GM19324 (cell line): ENCODE results near the gene NELFA.
A peak's percentile ranks its signal among the peaks of the same experiment; 100 is the strongest.

Experiments used
- ATAC-seq: cut with Tn5 transposase; IDR thresholded peaks from one replicate; pipeline ENCODE4 v1.9.1; 2021; ENCODE audit warnings: mild to moderate bottlenecking, moderate library complexity; ENCODE audit not compliant: unreplicated experiment, low FRiP score

The NELFA gene

DNA sequence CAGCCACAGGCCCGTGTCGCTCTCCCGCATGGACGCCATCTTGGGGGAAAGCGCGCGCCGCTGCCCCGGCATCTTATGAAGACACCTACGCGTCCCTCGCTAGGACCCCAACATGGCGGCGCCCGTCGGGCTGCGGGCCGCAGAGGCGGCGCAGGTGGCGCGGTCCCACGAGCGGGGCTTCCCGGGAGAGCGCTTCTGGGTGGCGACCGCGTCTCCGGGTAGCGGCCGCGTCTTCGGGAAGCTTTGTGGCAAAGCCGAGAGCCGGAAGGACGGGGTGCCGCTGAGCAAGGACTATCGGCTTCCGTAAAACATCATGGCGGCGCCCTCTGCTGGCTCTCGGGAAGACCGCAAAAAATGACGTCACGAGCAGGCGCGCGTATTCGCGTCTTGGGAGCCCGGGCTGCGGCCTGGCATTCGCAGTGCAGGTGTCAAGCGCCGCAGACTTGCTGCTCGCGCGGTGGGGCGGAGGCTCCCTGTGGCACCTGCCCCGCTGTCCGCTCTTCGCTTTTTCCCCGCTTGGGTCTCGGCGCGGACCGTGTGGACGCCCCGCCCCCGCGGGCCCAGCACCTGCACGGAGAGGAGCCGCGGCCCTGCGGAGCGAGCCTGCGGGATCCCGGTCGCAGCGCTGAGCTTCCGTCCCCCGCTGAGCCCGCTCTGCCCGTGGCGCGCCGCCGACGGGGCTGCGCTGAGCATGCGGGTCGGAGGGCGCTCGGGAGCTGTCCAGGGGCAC, at the start of gene NELFA:
TSS of gene NELFA (minus strand) at position 54 of the 730 bp plus-strand sequence. CDS start at position 39, 15 bp downstream.
- ATAC-seq: peak; percentile 91

DNA sequence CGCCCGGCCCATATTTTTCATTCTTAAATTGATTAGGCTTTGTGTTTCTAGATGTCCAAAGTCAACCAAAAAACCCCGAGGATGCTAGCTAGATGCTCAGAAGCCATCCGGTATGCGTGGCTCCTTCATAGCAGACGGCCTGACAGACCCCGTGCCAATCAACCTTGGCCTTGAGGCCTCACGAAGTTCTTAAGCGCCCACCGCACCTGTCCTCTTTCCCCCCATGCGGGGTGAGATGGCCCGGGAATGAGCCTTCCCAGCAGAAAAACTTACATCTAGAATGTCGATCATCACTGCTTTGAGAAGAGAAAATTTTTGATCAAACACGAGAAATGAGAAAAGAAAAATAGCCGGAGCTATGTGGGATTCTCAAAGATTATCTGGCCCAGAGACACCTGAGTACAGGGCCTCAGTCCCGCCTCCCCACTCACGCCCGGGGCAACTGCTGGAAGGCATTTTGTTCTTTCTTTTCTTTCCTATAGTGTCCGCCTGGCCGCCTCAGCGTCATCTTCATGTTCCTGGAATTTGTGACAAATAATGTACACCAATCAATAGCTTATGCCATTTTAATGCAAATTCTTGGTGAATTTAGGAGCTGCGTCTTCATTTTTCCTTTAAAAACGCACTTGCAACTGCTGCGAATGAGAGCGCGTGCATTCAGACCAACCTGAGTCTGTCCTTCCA, 48.8 kb upstream of the NELFA start:
- ATAC-seq: no peak

DNA sequence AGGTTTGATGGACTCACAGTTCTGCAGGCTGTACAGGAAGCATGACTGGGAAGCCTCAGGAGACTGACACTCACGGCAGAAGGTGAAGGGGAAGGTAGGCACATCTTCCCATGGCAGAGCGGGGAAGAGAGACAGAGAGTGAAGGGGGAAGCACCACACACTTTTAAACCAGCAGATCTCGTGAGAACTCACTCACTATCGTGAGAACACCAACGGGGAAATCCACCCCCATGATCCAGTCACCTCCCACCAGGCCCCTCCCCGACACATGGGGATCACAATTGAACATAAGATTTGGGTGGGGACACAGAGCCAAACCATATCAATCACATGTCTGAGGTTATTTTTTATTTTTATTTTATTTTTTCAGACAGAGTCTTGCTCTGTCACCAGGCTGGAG, 45.4 kb upstream of the NELFA start:
- no peak for ATAC-seq

DNA sequence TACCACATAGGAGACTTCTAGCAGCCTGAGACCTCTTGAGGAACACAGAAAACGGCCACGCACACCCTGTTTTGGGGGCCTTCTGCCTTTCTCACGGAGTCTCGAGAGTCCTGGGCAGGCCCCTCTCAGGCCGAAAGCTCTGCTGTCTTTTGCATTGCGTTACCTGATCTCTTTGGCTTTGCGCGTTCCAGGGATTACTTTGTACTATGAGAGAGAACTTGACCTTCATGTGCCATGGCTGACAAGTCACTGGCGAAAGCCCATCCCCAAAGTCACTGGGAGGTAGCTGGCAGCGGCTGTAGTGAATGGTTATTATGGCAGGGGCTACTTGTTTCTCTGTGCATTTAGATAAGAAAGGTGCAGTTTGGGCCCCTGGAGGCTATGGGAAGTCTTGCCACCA, 42.3 kb upstream of the NELFA start:
- ATAC-seq: no peak

DNA sequence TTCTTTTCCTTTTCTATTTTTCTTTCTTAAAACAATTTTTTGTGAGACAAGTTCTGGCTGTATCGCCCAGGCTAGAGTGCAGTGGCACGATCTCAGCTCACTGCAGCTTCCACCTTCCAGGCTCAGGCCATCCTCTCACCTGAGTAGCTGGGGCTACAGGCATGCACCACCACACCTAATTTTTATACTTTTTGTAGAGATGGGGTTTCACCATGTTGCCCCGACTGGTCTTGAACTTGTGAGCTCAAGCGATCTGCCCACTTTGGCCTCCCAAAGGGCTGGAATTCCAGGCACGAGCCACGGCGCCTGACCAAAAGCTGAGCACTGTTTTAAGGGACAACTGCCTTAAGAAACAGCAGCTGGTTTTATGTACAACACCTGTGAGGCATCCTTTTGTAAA, 41.0 kb upstream of the NELFA start:
- ATAC-seq: no peak

DNA sequence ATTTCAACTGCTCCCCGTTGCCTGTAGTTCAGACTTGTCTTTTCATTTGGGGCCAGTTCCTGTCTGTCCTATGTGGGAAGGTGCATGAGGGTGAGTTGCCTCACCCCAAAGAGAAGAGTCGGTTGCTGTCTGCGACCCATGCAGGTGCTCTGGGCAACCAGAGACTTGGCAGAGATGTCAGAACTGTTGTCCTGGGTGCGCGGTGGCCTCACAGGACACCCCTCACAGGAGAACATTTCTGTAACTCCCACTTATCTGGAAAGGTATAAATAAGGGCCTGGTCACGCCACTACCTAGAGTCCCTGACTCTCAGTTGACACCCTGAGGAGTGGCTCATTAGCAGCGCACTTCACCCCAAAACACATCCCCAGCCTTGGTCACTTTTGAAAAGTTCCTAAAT, 40.6 kb upstream of the NELFA start:
- no peak for ATAC-seq

DNA sequence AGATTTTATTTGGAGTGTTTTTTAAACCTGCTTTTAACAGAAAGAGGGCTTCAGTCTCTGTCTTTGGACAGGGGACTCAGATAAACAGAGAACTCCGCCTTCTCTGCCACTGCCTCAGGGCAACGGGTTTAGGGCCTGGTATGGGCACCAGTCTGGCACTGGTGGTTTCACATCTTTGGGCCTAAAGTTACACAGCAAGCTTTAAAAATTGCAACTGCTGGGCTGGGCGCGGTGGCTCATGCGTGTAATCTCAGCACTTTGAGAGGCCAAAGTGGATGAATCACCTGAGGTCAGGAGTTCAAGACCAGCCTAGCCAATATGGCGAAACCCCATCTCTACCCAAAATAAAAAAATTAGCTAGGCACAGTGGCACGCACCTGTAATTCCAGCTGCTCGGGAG, 40.1 kb upstream of the NELFA start:
- ATAC-seq: no peak

DNA sequence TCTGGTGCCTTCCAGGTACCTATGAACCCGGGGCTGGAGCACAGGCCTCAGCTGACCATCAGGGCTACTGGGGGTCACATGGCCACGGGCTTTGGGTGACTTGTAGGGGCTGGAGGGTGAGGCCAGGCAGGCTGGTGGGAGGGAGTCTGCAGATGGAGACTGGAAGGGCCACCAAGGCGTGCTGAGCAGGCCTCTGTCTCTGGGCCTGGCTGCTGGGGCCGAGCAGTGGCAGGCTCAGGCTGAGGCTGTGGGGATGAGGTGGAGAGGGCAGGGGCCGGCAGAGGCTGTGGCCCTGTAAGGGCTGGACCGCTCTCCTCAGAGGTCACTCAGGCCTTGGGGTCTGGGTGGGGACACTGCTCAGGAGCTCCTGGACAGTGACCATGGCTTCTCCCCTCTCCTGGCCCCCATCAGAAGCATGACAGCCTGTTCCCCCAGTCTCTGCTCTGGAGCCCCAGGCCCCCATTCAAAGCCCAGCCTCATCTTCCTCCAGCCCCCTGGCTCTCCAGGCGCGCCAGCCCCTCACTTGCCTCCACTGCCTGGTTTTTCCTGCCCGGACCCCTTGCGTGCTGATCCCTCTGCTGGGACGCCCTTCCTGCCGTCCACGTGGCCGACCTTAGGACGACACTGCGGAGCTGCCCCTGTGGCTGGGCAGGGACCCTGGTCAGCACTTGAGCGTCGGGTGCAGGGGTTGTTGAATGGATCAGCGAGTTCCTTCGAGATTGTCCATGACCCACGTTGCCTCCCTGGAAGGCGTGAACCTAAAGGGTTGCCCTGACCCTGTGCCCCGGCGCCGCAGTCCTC, 39.2 kb upstream of the NELFA start:
- no peak for ATAC-seq

DNA sequence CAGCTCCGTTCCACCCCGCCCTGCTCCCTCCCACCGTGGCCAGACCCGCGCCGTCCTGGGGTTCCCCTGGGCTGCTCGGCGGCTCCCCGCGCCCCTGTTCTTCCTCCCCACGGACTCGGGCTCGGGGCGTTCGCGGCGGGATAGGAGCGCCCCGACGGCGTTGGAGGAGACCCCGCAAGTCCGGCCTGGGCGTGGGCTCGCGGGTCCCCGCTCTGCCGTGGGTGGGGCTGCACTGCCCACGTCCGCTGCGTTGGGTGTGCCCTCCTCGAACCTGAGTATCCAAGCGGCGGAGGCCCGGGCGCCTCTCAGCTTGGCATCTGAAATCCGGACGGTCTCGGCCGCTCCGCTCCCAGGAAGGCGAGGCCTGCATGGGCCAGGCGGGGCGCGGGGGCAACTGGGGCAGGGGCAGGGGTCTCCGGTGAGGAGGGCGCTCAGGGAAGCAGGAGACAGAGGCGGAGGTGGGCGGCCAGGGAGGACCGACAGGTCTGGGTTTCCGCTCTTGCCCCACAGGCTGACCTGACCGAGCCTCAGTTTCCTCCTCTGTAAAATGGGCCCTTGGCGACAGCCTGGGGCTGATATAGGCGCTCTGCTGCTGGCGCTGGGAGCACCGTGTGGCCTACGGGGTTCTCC, 38.4 kb upstream of the NELFA start:
- ATAC-seq: no peak

DNA sequence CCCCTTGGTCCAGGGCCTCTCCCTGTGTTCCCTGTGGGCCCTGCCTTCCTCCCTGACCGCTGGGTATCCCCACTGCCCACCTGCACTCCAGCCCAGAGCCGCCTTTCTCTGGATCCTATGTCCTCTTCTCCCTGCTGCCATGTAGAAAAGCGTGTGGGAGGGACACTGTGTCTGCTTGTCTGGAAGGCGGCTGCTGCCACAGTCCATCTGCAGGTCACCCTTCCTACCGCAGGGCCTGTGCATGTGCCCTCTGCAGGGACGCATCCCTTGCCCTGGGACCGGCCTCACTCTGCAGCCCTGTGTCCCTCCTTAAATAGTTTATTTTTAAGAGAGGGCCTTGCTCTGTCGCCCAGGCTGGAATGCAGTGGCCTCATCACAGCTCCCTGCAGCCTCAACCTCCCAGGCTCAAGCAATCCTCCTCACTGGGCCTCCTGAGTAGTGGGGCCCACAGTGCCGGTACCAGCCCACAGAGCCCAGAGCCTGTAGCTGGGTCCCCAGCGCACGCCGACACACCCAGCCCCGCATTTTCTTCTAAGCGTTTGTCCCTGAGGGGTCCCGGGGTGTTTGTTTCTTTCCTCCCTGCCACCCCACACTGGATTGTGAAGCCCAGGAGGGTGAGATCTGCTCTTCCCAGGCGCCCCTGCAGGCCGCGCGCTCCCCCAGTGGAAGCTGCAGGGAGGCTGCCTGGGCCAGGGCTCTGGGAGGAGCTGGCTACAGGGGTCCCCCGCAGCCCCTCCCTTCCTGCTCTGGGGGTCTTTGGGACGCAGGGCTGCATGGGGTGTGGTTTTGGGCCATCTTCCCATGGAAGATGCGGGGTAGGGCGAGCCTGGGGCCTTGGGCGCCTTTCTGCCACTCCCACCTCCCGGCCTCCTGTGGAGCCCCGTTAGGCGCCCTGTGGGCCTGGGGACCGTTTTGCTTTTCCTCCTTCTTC, 37.5 kb upstream of the NELFA start:
- no peak for ATAC-seq

DNA sequence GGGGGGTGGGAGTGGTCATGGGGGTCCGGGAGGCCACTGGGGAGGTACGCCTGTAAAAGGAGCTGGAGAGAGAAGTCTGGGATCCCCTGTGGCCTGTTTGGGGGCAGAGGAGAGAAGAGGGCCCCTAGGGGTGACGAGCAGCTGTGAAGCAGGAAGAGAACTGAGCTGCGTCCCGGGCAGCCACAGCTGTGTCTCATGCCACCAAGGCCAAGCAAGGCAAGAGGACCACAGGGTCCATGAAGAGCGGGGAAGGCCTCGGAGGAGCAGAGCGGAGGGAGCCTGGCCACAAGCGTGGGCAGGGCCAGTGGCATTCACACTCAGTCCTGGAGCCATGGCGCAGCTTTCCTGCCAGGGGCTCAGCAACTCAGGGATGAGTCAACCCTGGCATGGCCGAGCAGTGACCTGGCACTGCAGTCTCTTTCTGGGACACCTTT, 36.8 kb upstream of the NELFA start:
- no peak for ATAC-seq

DNA sequence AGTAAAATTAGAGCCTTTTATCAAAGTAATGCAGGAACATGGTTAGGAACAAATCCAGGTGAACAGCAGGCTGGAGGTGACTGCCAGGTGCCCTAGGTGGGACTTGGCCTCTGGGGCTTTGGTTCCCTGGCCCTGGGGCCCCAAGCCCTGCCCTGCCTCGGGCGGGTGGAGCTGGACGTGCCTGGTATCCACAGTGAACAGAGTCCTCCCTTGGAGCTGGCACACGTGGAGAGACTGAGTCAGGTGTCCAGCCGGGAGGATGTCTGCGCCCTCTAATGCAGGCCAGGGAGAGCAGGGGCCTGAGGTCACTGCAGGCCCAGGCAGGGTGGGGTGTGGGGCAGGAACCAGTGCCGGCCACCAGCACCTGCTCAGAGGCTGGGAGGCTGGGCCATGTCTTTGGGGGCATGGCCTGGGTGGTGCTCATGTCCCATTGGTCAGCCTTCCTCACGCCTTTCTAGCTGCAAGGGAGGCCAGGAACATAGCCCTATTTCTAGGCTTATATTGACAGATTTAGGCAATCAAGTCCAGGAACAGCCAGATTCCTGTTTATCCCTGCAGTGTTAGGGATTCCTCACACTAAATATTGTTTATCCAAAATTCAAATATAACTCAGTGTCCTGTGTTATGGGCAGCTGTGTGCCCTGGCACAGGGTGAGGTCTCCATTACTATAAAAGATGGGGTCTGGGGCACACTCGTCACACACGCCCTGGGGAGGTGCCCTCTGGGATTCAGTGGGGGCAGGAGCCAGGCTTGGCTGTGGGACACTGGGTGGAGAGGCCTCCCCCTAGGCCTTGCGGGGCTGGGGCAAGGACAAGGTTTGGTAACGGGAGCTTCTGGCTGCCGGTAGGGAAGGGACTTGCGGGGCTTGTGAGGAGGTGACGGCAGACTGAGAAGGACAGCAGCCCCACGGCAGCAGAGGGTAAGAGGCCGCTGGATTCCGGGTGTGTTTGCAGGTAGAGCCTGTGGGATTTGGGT, 36.1 kb upstream of the NELFA start:
- ATAC-seq: no peak

DNA sequence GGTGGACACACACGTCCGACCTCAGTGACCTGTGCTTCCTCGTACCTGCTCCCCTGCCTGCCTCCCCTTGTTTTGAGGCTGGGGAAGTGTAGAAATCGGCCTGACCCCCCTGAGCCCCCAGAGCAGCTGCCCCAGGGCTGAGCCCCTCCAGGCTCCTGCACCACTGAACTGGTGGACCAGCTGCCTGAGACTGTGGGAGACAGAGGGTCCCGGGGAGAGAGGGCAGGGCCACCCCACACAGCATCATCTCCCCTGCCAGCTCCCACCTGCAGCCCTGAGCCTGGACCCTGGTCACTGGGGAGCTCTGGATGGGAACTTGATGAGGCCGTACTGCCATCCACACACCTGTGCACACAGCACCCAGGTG, 35.3 kb upstream of the NELFA start:
- no peak for ATAC-seq

DNA sequence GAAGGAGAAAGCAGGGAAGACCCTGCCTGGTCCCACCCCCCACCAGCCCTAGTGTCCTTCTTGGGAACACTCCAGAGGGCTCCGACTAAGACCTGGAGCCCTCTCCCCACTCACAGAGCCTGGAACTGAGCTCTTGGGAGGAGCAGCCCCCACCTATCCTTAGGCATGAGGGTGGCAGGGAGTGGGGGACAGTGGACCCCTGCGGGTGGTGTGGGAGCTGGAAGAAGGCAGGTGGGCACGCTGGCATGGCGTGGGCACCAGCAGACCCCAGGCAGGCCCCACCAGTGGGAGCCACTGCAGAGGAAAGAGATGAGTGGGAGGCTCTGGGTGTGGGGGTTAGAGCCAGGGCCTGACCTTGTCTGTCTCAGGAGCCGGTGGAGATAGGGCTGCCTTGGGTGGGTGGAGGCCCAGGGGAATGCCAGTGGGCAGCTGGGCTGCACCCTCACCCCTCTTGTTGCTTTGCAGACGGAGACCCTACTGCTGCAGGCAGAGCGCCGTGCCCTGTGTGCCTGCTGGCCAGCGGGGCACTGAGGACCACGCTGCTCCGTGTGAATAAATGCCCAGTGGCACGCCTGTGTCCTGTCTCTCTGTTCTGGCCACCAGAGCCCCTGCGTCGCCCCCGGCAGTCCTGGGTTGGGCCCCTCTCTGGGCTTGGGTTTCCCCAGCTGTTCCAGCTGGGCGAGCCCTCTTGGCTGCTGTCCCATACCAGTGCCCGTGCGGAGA, 34.8 kb upstream of the NELFA start:
- ATAC-seq: no peak

DNA sequence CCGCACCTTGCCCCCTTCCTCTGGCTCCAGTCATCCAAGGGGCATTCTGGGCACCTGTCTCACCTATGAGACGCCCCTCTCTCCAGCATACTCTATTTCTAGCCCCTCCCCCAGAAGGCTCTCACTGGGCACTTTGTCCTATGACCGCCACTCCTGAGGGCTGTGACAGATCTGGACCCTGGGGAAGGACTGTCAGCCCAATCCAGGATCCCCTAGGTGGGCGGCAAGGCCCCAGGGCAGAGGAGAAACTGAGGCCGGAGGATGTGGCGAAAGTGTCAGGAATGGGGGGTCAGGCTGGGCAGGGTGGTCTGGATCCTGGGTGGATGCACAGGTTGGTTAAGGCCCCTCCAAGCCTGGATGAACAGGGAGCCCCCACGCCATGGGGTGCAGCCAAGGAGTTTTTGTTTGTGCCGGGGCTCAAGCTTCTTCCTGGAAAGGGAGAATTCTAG, 34.2 kb upstream of the NELFA start:
- no peak for ATAC-seq

DNA sequence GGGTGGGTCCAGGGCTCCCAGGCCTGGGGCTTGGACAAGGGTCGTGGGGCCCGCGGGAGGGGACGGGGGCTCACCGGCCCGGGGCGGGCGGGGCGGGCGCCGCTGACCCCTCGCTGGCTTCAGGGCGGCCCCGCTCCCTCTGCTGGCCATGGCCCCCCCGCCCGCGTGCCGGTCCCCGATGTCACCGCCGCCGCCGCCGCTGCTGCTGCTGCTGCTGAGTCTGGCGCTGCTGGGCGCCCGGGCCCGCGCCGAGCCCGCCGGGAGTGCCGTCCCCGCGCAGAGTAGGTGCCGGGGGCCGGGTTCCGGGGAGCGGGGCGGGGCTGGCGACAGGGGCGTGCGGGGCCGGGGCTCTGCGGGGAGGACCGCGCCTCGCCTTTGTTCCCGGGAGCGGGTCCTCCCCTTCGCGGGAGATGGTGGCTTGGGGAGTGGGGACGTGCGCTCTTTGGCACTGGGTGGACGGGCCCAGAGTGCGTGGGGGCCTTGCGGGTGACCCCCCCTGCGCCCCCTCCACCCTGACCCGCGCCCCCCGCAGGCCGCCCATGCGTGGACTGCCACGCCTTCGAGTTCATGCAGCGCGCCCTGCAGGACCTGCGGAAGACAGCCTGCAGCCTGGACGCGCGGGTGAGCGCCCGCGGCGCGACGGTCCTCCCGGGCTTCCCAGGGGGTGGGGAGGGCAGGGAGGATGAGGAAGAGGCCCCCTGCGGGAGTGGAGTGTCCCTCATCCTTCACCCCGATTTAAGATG, 33.6 kb upstream of the NELFA start:
- ATAC-seq: peak; percentile 36
